ENCODE measurements around the gene CORO6. TPM values are rescaled to one million over a fixed set of nuclear protein-coding genes. Genes with fewer than 3 reads are reported as not detected.
A peak's percentile ranks its signal among the peaks of the same experiment; 100 is the strongest.

CORO6 gene
- total RNA-seq, 3 donors from 2014 or later: 1.2 to 21.3 (median 2.5) TPM

GRCh38 chr17:29645515-29646051, 22.9 kb upstream of the CORO6 start:
- ATAC-seq (peak; percentile 53), DNase-seq (peak in 1 of 3 donors; percentile 36)
- Histone ChIP-seq H3K36me3 (ENCODE audit: low read depth) (no peaks in the 10 kb centered on the region), H3K9me3 (no peaks in the 10 kb centered on the region), H3K4me1 (ENCODE audit: low read depth) (no peaks in the 10 kb centered on the region), H3K4me3 (no peak overlapping the region)
- TF ChIP-seq, protein P1, sequence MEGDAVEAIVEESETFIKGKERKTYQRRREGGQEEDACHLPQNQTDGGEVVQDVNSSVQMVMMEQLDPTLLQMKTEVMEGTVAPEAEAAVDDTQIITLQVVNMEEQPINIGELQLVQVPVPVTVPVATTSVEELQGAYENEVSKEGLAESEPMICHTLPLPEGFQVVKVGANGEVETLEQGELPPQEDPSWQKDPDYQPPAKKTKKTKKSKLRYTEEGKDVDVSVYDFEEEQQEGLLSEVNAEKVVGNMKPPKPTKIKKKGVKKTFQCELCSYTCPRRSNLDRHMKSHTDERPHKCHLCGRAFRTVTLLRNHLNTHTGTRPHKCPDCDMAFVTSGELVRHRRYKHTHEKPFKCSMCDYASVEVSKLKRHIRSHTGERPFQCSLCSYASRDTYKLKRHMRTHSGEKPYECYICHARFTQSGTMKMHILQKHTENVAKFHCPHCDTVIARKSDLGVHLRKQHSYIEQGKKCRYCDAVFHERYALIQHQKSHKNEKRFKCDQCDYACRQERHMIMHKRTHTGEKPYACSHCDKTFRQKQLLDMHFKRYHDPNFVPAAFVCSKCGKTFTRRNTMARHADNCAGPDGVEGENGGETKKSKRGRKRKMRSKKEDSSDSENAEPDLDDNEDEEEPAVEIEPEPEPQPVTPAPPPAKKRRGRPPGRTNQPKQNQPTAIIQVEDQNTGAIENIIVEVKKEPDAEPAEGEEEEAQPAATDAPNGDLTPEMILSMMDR (IDR thresholded peaks at IDR 0.05): no peak
- intact Hi-C loops (cut with DNase I, micrococcal nuclease): loop anchor here in 1 of 2 donors (10.0 kb wide), 1 partner anchor 139 kb away; no protein-coding TSS in a partner anchor

- no peaks in the 10 kb centered on the region for H3K36me3 ChIP-seq (ENCODE audit: low read depth)
- no peak for DNase-seq
- intact Hi-C loops (cut with DNase I, micrococcal nuclease): loop anchor here in 1 of 2 donors (10.0 kb wide), 1 partner anchor 141 kb away; no protein-coding TSS in a partner anchor
- ATAC-seq: no peak
- TF ChIP-seq, protein P1 (IDR thresholded peaks at IDR 0.05): no peak
- H3K9me3 ChIP-seq: no peaks in the 10 kb centered on the region
- H3K4me1 ChIP-seq (ENCODE audit: low read depth): no peaks in the 10 kb centered on the region
- no peak overlapping the region for H3K4me3 ChIP-seq
Observed at GRCh38 chr17:29643817-29644160, 21.1 kb upstream of the CORO6 start.

- TF ChIP-seq, protein P1 (IDR thresholded peaks at IDR 0.05): no peak
- no peak for DNase-seq
- H3K36me3 ChIP-seq (ENCODE audit: low read depth): no peaks in the 10 kb centered on the region
- H3K9me3 ChIP-seq: no peaks in the 10 kb centered on the region
- intact Hi-C loops (cut with DNase I, micrococcal nuclease): loop anchor here in 1 of 2 donors (10.0 kb wide), 1 partner anchor 143 kb away; no protein-coding TSS in a partner anchor
- H3K4me1 ChIP-seq (ENCODE audit: low read depth): no peaks in the 10 kb centered on the region
- no peak overlapping the region for H3K4me3 ChIP-seq
- no peak for ATAC-seq
Observed at GRCh38 chr17:29642171-29642611, 19.5 kb upstream of the CORO6 start.

DNA sequence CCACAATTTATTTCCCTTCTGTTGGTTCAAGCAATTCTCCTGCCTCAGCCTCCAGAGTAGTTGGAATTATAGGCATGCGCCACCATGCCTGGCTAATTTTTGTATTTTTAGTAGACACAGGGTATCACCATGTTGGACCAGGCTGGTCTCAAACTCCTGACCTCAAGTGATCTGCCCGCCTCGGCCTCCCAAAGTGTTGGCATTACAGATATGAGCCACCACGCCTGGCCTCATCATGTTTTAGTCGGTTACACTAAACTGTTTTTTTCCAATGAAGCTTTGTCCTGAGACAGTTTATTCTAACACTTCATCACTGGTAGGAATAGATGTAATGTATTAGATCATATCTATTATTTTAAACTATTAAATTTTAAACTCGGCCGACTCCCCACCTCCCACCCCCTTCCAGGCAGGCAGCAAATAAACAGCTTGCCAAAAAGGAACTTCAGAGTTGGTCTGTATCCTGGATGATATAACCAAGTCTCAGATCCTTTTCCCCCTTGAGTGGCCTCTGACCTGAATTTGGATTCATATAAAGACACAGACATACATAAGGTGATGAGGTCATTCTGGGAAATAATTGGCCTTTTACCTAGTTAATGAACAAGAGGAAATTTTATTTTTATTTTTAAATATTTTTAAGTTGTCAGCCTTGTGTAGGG, 18.4 kb upstream of the CORO6 start:
- Histone ChIP-seq H3K4me3 (no peak overlapping the region), H3K9me3 (no peaks in the 10 kb centered on the region), H3K36me3 (ENCODE audit: low read depth) (no peaks in the 10 kb centered on the region), H3K4me1 (ENCODE audit: low read depth) (no peaks in the 10 kb centered on the region)
- intact Hi-C loops (cut with DNase I, micrococcal nuclease): loop anchor here in 1 of 2 donors (10.0 kb wide), 1 partner anchor 144 kb away; no protein-coding TSS in a partner anchor
- TF ChIP-seq, protein P1 (IDR thresholded peaks at IDR 0.05): no peak
- ATAC-seq: no peak
- no peak for DNase-seq

- intact Hi-C loops (cut with DNase I, micrococcal nuclease): loop anchor here in 1 of 2 donors (10.0 kb wide), 1 partner anchor 144 kb away; no protein-coding TSS in a partner anchor
- TF ChIP-seq, protein P1 (IDR thresholded peaks at IDR 0.05): no peak
Observed at GRCh38 chr17:29640413-29640812, 17.7 kb upstream of the CORO6 start.

More at GRCh38 chr17:29640413-29640812, 17.7 kb upstream of the CORO6 start:
- no peak for ATAC-seq
- Histone ChIP-seq H3K4me1 (ENCODE audit: low read depth) (no peaks in the 10 kb centered on the region), H3K36me3 (ENCODE audit: low read depth) (no peaks in the 10 kb centered on the region), H3K4me3 (no peak overlapping the region), H3K9me3 (no peaks in the 10 kb centered on the region)
- no peak for DNase-seq

All from mucosa of descending colon (tissue), 3 donors.